ENCODE data around the gene FAM90A26. TPM values are rescaled to one million over a fixed set of nuclear protein-coding genes. Genes with fewer than 3 reads are reported as not detected.
A peak's percentile ranks its signal among the peaks of the same experiment; 100 is the strongest.
"Not testable (repeated sequence)": the region's sequence is repeated elsewhere in the genome, so short reads cannot be mapped to it uniquely, and the experiment has no call there.

The FAM90A26 gene
- polyA plus RNA-seq, 1 experiment: not detected

GRCh38 chr4:9153571-9154157 is 16.5 kb upstream of the FAM90A26 start:
- CTCF ChIA-PET; H3K36me3 ChIP-seq (ENCODE audit: control insufficient read depth, insufficient read depth, low read length); H3K27me3 ChIP-seq (ENCODE audit: control insufficient read depth, insufficient read depth, low read length); POLR2A ChIA-PET: not testable (repeated sequence)
- H3K4me3 ChIP-seq (ENCODE audit: low read depth, low read length): peak overlapping the region; percentile 76
- DNase-seq (ENCODE audit: low read depth): peak; percentile 41
- TF ChIP-seq, protein P1, sequence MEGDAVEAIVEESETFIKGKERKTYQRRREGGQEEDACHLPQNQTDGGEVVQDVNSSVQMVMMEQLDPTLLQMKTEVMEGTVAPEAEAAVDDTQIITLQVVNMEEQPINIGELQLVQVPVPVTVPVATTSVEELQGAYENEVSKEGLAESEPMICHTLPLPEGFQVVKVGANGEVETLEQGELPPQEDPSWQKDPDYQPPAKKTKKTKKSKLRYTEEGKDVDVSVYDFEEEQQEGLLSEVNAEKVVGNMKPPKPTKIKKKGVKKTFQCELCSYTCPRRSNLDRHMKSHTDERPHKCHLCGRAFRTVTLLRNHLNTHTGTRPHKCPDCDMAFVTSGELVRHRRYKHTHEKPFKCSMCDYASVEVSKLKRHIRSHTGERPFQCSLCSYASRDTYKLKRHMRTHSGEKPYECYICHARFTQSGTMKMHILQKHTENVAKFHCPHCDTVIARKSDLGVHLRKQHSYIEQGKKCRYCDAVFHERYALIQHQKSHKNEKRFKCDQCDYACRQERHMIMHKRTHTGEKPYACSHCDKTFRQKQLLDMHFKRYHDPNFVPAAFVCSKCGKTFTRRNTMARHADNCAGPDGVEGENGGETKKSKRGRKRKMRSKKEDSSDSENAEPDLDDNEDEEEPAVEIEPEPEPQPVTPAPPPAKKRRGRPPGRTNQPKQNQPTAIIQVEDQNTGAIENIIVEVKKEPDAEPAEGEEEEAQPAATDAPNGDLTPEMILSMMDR (IDR thresholded peaks at IDR 0.05; ENCODE audit: insufficient read depth, low read depth, low read length): 0 out of 2 replicates have a peak, but pooled peaks have one; percentile 5

DNA sequence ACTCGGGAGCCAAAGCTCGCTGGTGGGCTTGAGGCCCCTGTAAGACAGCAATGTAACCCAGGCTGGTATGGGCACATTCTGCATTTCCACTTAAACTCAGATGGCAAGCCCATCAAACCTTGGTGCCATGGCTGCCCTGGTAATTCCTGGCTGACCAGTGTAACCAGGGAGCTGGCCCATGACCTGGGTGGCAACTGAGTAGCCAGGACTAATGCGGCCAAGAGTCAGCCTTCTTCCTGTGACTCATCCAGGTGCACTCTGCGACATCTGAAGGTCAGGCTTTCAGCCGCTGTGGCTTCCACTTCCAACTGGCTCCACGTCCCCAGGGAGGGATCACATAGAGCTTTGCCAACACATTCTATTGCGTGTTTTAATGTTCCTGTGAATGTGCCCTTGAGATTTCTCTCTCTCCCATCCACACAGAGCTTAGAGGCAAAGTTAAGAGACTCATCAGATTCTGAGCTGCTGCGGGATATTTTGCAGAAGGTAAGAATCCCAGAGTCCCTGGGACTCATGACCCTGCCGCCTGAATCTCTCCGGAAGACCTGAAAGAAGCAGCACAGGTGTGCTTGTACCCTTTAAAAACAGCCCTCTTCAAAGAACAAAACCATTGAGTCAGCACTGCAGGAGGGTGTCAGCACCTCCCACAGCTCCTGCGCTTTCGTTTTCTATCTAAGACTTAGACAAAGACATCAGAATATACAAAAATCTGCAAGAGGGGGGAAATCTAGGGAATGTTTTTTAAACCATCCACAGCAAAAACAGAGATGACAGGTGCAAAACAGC is 14.9 kb upstream of the FAM90A26 start:
- CTCF ChIA-PET; H3K27me3 ChIP-seq (ENCODE audit: control insufficient read depth, insufficient read depth, low read length); DNase-seq (ENCODE audit: low read depth); H3K4me3 ChIP-seq (ENCODE audit: low read depth, low read length); H3K36me3 ChIP-seq (ENCODE audit: control insufficient read depth, insufficient read depth, low read length); POLR2A ChIA-PET: not testable (repeated sequence)

DNA sequence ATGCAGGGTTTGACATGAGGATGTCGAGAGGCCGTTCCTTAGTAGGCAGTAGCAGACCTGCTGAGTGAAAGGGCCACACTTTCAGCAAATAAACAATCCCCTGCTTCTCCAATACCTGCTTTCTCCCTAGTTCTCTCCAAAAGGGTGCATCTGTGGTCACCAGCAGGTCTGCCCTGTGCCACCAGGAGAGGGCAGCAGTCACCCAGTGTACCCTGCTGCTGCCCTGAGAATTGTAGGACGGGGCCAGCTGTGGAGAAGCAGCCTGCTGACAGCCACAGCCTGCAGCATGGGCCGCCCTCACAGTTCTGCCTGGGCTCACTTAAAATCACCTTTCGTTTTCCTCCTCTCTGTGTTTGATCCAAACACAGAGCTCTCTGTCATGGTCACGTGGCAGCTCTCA is 11.8 kb upstream of the FAM90A26 start:
- POLR2A ChIA-PET; H3K36me3 ChIP-seq (ENCODE audit: control insufficient read depth, insufficient read depth, low read length); H3K4me3 ChIP-seq (ENCODE audit: low read depth, low read length); CTCF ChIA-PET; H3K27me3 ChIP-seq (ENCODE audit: control insufficient read depth, insufficient read depth, low read length); DNase-seq (ENCODE audit: low read depth): not testable (repeated sequence)

DNA sequence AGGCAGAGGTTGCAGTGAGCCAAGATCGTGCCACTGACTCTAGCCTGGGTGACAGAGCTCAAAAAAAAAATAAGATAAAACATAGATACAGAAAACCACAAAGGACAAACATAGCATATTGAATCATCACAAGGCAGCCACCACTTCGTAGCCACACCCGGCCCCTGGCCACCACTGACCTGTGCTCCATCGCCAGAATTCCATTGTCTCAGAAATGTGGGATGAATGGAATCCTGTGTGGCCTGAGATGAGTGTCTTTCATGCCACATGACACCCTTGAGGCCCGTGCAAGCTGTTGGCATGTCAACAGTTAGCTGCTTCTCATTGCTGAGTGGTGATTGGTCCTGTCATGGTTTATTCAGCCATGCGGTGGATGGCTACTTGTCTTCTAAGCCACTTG is 10.2 kb upstream of the FAM90A26 start:
- H3K27me3 ChIP-seq (ENCODE audit: control insufficient read depth, insufficient read depth, low read length); H3K36me3 ChIP-seq (ENCODE audit: control insufficient read depth, insufficient read depth, low read length); POLR2A ChIA-PET; DNase-seq (ENCODE audit: low read depth); H3K4me3 ChIP-seq (ENCODE audit: low read depth, low read length); CTCF ChIA-PET: not testable (repeated sequence)

DNA sequence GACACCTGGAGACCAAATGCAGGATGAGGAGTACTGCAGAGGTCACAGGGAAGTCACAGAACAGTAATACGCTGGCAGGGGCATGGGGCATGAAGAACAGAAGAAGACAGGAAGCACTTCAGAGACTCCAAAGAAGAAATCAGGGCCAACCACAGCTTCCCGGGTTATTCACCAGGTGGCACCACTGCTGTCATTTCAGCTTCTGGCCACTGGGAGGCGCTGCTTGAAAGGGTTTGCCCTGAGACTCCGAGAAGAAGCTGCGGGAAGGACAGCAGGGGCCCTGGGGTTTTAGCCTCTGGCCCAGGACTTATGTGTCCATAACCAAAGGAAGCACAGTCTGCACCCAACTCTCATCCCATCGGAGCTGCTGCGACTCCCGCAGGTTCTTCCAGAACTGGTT is 4.2 kb upstream of the FAM90A26 start:
- H3K27me3 ChIP-seq (ENCODE audit: control insufficient read depth, insufficient read depth, low read length); CTCF ChIA-PET; DNase-seq (ENCODE audit: low read depth); H3K36me3 ChIP-seq (ENCODE audit: control insufficient read depth, insufficient read depth, low read length); POLR2A ChIA-PET; H3K4me3 ChIP-seq (ENCODE audit: low read depth, low read length): not testable (repeated sequence)

GRCh38 chr4:9210357-9210756 is 40.1 kb downstream of the FAM90A26 start, which contains the start of gene USP17L10:
Gene USP17L10, plus strand, starts transcription at chr4:9210657. Its CDS starts 0 bp downstream, at chr4:9210657.
- H3K4me3 ChIP-seq (ENCODE audit: low read depth, low read length); H3K36me3 ChIP-seq (ENCODE audit: control insufficient read depth, insufficient read depth, low read length); POLR2A ChIA-PET; DNase-seq (ENCODE audit: low read depth); H3K27me3 ChIP-seq (ENCODE audit: control insufficient read depth, insufficient read depth, low read length); CTCF ChIA-PET: not testable (repeated sequence)

- CTCF ChIA-PET; H3K36me3 ChIP-seq (ENCODE audit: control insufficient read depth, insufficient read depth, low read length); DNase-seq (ENCODE audit: low read depth); POLR2A ChIA-PET; H3K27me3 ChIP-seq (ENCODE audit: control insufficient read depth, insufficient read depth, low read length); H3K4me3 ChIP-seq (ENCODE audit: low read depth, low read length): not testable (repeated sequence)
Observed at GRCh38 chr4:9214701-9215100, 44.5 kb downstream of the FAM90A26 start.

DNA sequence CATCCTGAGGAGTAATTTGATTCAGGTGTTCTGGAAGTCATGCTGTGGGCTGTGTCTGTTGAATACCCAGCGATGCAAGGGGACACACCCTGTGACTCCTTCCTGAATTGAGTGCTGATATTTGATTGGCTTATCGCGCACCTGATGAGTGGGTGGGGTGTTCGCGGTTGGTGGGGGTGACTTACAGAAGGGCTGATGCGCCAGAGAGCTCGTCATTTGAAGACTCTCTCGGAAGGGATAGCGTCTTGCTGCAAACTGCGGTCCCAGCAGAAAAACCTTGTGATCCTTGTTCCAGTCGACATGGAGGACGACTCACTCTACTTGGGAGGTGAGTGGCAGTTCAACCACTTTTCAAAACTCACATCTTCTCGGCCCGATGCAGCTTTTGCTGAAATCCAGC is 44.9 kb downstream of the FAM90A26 start, which contains the start of gene USP17L11:
Gene USP17L11, plus strand, starts transcription at position 301 of the 400 bp plus-strand sequence. Its CDS starts 0 bp downstream, at position 301.
- CTCF ChIA-PET; DNase-seq (ENCODE audit: low read depth); H3K4me3 ChIP-seq (ENCODE audit: low read depth, low read length); POLR2A ChIA-PET; H3K36me3 ChIP-seq (ENCODE audit: control insufficient read depth, insufficient read depth, low read length); H3K27me3 ChIP-seq (ENCODE audit: control insufficient read depth, insufficient read depth, low read length): not testable (repeated sequence)

DNA sequence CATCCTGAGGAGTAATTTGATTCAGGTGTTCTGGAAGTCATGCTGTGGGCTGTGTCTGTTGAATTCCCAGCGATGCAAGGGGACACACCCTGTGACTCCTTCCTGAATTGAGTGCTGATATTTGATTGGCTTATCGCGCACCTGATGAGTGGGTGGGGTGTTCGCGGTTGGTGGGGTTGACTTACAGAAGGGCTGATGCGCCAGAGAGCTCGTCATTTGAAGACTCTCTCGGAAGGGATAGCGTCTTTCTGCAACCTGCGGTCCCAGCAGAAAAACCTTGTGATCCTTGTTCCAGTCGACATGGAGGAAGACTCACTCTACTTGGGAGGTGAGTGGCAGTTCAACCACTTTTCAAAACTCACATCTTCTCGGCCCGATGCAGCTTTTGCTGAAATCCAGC is 49.6 kb downstream of the FAM90A26 start, which contains the start of gene USP17L12:
Gene USP17L12, plus strand, starts transcription at position 301 of the 400 bp plus-strand sequence. Its CDS starts 0 bp downstream, at position 301.
- H3K4me3 ChIP-seq (ENCODE audit: low read depth, low read length); H3K36me3 ChIP-seq (ENCODE audit: control insufficient read depth, insufficient read depth, low read length); DNase-seq (ENCODE audit: low read depth); POLR2A ChIA-PET; CTCF ChIA-PET; H3K27me3 ChIP-seq (ENCODE audit: control insufficient read depth, insufficient read depth, low read length): not testable (repeated sequence)

DNA sequence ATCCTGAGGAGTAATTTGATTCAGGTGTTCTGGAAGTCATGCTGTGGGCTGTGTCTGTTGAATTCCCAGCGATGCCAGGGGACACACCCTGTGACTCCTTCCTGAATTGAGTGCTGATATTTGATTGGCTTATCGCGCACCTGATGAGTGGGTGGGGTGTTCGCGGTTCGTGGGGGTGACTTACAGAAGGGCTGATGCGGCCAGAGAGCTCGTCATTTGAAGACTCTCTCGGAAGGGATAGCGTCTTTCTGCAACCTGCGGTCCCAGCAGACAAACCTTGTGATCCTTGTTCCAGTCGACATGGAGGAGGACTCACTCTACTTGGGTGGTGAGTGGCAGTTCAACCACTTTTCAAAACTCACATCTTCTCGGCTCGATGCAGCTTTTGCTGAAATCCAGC is 54.4 kb downstream of the FAM90A26 start, which contains the start of gene USP17L13:
Gene USP17L13, plus strand, starts transcription at position 301 of the 400 bp plus-strand sequence. Its CDS starts 0 bp downstream, at position 301.
- POLR2A ChIA-PET; H3K4me3 ChIP-seq (ENCODE audit: low read depth, low read length); DNase-seq (ENCODE audit: low read depth); H3K36me3 ChIP-seq (ENCODE audit: control insufficient read depth, insufficient read depth, low read length); CTCF ChIA-PET; H3K27me3 ChIP-seq (ENCODE audit: control insufficient read depth, insufficient read depth, low read length): not testable (repeated sequence)
